IMR-90 (cell line): ENCODE measurements around the gene UBP1. TPM values are rescaled to one million over a fixed set of nuclear protein-coding genes. Genes with fewer than 3 reads are reported as not detected.

Experiments
- ATAC-seq: fragments of 200-7000 bp; cut with Tn5 transposase; 2 replicates; pipeline ENCODE4 v1.9.1; 2020; ENCODE audit warnings: low read depth, mild to moderate bottlenecking, moderate library complexity
- BruUV-seq: library from RNA; stranded (reverse); fragments of 400-500 nt; replicated peaks from 2 replicates; lab custom pipeline; 2021; lab: Mats Ljungman, UMichigan
- CTCF ChIA-PET: fragments of 300-600 bp; formaldehyde crosslinking; extraction: SDS; loops from one replicate; lab custom pipeline; 2021; ENCODE audit warnings: antibody characterized with exemption; lab: Yijun Ruan, JAX
- POLR2A ChIA-PET: fragments of 300-600 bp; sonication (Branson Sonifier 250); formaldehyde crosslinking; loops from one replicate; lab custom pipeline; 2022; ENCODE audit warnings: antibody characterized with exemption; ENCODE audit not compliant: unreplicated experiment; lab: Charles Lee
- DNase-seq: peaks from one replicate; pipeline ENCODE4 v3.0.0; 2013
- H2AFZ ChIP-seq: replicated peaks from 2 replicates; pipeline ENCODE3; 2013; ENCODE audit warnings: low read length, mild to moderate bottlenecking; ENCODE audit not compliant: poor library complexity
- H2AK5ac ChIP-seq: 2 replicates; pipeline ENCODE4 v1.6.1; 2013; ENCODE audit warnings: low read depth, low read length, inconsistent platforms
- H2AK9ac ChIP-seq: replicated peaks from 2 replicates; pipeline ENCODE3; 2013; ENCODE audit warnings: mild to moderate bottlenecking, low read depth, low read length, moderate library complexity; ENCODE audit not compliant: poor library complexity
- H2BK120ac ChIP-seq: 2 replicates; pipeline ENCODE4 v1.6.1; 2013; ENCODE audit warnings: low read depth, low read length, inconsistent platforms
- H2BK15ac ChIP-seq: 3 replicates; pipeline ENCODE4 v1.6.1; 2013; ENCODE audit warnings: low read depth, low read length, inconsistent platforms
- H2BK20ac ChIP-seq: 2 replicates; pipeline ENCODE4 v1.6.1; 2013; ENCODE audit warnings: low read depth, mild to moderate bottlenecking, inconsistent platforms, low read length, moderate library complexity
- H2BK5ac ChIP-seq: 2 replicates; pipeline ENCODE4 v1.6.1; 2013; ENCODE audit warnings: mild to moderate bottlenecking, low read depth, low read length, inconsistent platforms; ENCODE audit not compliant: poor library complexity, severe bottlenecking
- H3K14ac ChIP-seq: replicated peaks from 2 replicates; pipeline ENCODE4 v1.6.1; 2013; ENCODE audit warnings: low read depth, low read length, inconsistent platforms
- H3K18ac ChIP-seq: 2 replicates; pipeline ENCODE4 v1.6.1; 2013; ENCODE audit warnings: low read depth, low read length, control low read depth
- H3K23ac ChIP-seq: 2 replicates; pipeline ENCODE4 v1.6.1; 2013; ENCODE audit warnings: low read depth, low read length, inconsistent platforms
- H3K27ac ChIP-seq: 2 replicates; pipeline ENCODE4 v1.5.1; 2013; ENCODE audit warnings: mild to moderate bottlenecking, control low read depth, low read length; ENCODE audit not compliant: insufficient read depth
- H3K27me3 ChIP-seq: 2 replicates; pipeline ENCODE4 v1.6.1; 2013; ENCODE audit warnings: low read length; ENCODE audit not compliant: control insufficient read depth, insufficient read depth
- H3K36me3 ChIP-seq: 2 replicates; pipeline ENCODE4 v1.6.1; 2013; ENCODE audit warnings: low read length, mixed read lengths; ENCODE audit not compliant: control insufficient read depth, insufficient read depth
- H3K4ac ChIP-seq: 2 replicates; pipeline ENCODE4 v1.6.1; 2013; ENCODE audit warnings: low read depth, low read length, inconsistent platforms
- H3K4me1 ChIP-seq: 2 replicates; pipeline ENCODE4 v1.6.1; 2013; ENCODE audit warnings: low read length, mixed read lengths; ENCODE audit not compliant: control insufficient read depth, insufficient read depth
- H3K4me2 ChIP-seq: 2 replicates; pipeline ENCODE4 v1.6.1; 2013; ENCODE audit warnings: low read depth, mild to moderate bottlenecking, control low read depth, low read length, moderate library complexity
- H3K4me3 ChIP-seq: 2 replicates; pipeline ENCODE4 v1.5.1; 2013; ENCODE audit warnings: low read depth, mild to moderate bottlenecking, control low read depth, low read length, moderate library complexity; ENCODE audit not compliant: insufficient read depth
- H3K56ac ChIP-seq: 2 replicates; pipeline ENCODE4 v1.6.1; 2013; ENCODE audit warnings: low read length, inconsistent platforms; ENCODE audit not compliant: insufficient read depth; ENCODE audit errors: extremely low read depth
- H3K79me1 ChIP-seq, 2 experiments: 2 replicates each; pipeline ENCODE4 v1.6.1; 2013; ENCODE audit warnings: low read length in 2 of 2, inconsistent platforms in 1 of 2, low read depth in 1 of 2
- H3K9ac ChIP-seq: 2 replicates; pipeline ENCODE4 v1.6.1; 2013; ENCODE audit warnings: low read depth, low read length, control low read depth
- H3K9me1 ChIP-seq: 2 replicates; pipeline ENCODE4 v1.6.1; 2013; ENCODE audit warnings: low read length, inconsistent platforms; ENCODE audit not compliant: insufficient read depth
- H3K9me3 ChIP-seq: 2 replicates; pipeline ENCODE4 v1.6.1; 2013; ENCODE audit warnings: low read length; ENCODE audit not compliant: control insufficient read depth, insufficient read depth
- H4K20me1 ChIP-seq: 2 replicates; pipeline ENCODE4 v1.6.1; 2013; ENCODE audit warnings: low read length, inconsistent platforms; ENCODE audit not compliant: insufficient read depth
- H4K5ac ChIP-seq: 2 replicates; pipeline ENCODE4 v1.6.1; 2013; ENCODE audit warnings: mild to moderate bottlenecking, low read depth, low read length, control low read depth
- H4K8ac ChIP-seq, 2 experiments: 2 replicates each; pipeline ENCODE4 v1.6.1; 2013; ENCODE audit warnings: low read depth in 2 of 2, low read length in 2 of 2, control low read depth in 1 of 2, inconsistent platforms in 1 of 2
- H4K91ac ChIP-seq: 2 replicates; pipeline ENCODE4 v1.6.1; 2013; ENCODE audit warnings: low read depth, low read length, inconsistent platforms; ENCODE audit not compliant: insufficient read depth
- BHLHE40 ChIP-seq: fragments of 150-350 bp; IDR thresholded peaks from 2 replicates; pipeline ENCODE4 v1.6.1; 2016; ENCODE audit warnings: mild to moderate bottlenecking, low read depth, low read length
- MAZ ChIP-seq: IDR thresholded peaks from 2 replicates; pipeline ENCODE4 v1.6.1; 2012; ENCODE audit warnings: low read depth, mild to moderate bottlenecking, low read length, improper control_type of control experiment, moderate library complexity, borderline replicate concordance
- NFE2L2 ChIP-seq: fragments of 150-350 bp; IDR thresholded peaks from 2 replicates; pipeline ENCODE4 v1.6.1; 2016; ENCODE audit warnings: low read depth, mild to moderate bottlenecking, low read length
- POLR2A ChIP-seq: IDR thresholded peaks from 2 replicates; pipeline ENCODE4 v1.6.1; 2012; ENCODE audit warnings: mild to moderate bottlenecking, low read depth, low read length
- RAD21 ChIP-seq: IDR thresholded peaks from 2 replicates; pipeline ENCODE4 v1.6.1; 2012; ENCODE audit warnings: low read length, improper control_type of control experiment
- RCOR1 ChIP-seq: IDR thresholded peaks from 2 replicates; pipeline ENCODE4 v1.6.1; 2012; ENCODE audit warnings: mild to moderate bottlenecking, low read length, improper control_type of control experiment; ENCODE audit not compliant: insufficient replicate concordance
- SMC3 ChIP-seq: fragments of 150-350 bp; IDR thresholded peaks from 2 replicates; pipeline ENCODE4 v1.6.1; 2016; ENCODE audit warnings: low read depth, mild to moderate bottlenecking, antibody characterized with exemption, low read length, moderate library complexity
- WGBS, 2 experiments: methylation state at CpG; one replicate each; pipeline versions ENCODE4 v1.1.5 to v1.1.7; 2013; ENCODE audit warnings: missing lambda C conversion rate in 2 of 2; ENCODE audit not compliant: insufficient read length in 1 of 2; ENCODE audit errors: extremely low coverage in 2 of 2; 5-methylcytosine and 5-hydroxymethylcytosine counted together
- dilution Hi-C: fragments of 300-500 bp; cut with HindIII; formaldehyde crosslinking; loops from one replicate; pipeline ENCODE4 v1.14.3; 2018; ENCODE audit warnings: low sequenced_read_pairs; ENCODE audit not compliant: unreplicated experiment
- in situ Hi-C: fragments of 300-500 bp; cut with MboI; formaldehyde crosslinking; loops from 3 replicates; pipeline ENCODE4 v1.14.3; 2019; ENCODE audit warnings: low sequenced_read_pairs, inconsistent platforms, mixed read lengths
- intact Hi-C: fragments of 100-400 bp; cut with micrococcal nuclease; formaldehyde crosslinking; loops from 2 replicates; pipeline ENCODE4 v1.10.0; 2022
- polyA plus RNA-seq, 3 experiments: library from polyadenylated mRNA; depleted of rRNA; stranded (reverse); fragments of >200 nt; gene quantifications; 2 replicates each; pipeline ENCODE4 v1.2.3, GENCODE V29; 2012; ENCODE audit warnings: low replicate concordance in 1 of 3
- total RNA-seq: library from RNA; depleted of rRNA; stranded (reverse); fragments of >200 nt; gene quantifications from 2 replicates; pipeline ENCODE4 v1.2.3, GENCODE V29; 2012
- TF ChIP-seq, protein P1 (sequence below): fragments of 150-350 bp; IDR thresholded peaks from 2 replicates; pipeline ENCODE4 v1.6.1; 2017; ENCODE audit warnings: mild to moderate bottlenecking, antibody characterized with exemption, low read length, low read depth

The UBP1 gene
- total and polyA plus RNA-seq, 2 of the 4 experiments (the other 2 are of a cell fraction) = 56.3 to 73.8 TPM

DNA sequence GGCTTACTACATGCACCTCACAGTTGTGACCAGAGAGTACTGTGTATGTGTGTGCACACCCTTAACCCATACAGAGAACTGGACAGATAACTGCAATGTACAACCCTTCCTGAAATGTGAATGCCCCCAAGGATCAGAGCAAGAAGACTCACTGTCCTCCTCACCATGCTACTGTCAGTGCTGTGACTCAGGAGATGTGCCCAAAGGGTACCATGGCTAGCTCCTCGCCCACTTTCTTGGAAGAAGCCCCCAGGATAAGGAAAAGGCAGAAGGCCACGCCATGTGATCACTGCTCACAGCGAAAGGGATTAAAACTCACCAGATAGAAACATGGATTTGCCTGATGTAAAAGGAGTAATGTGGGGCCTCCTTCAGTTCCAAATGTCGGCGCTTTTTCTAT is 41.8 kb downstream of the UBP1 start:
- Histone ChIP-seq H3K18ac (no peak overlapping the region), H2BK5ac (no peak overlapping the region), H2AK9ac (no peak overlapping the region), H3K9me3 (no peaks in the 10 kb centered on the region), H3K4me1 (peaks cover 7% of the 10 kb centered on the region), H3K4me3 (no peak overlapping the region), H4K5ac (no peak overlapping the region), H4K91ac (no peak overlapping the region), H2BK120ac (no peak overlapping the region), H2AFZ (no peak overlapping the region), H4K8ac (no peak overlapping the region), H2AK5ac (no peak overlapping the region), H3K79me1 (peaks cover 31 to 53% of the 10 kb centered on the region in 2 experiments), H2BK15ac (no peak overlapping the region), H3K9ac (no peak overlapping the region), H3K4ac (no peak overlapping the region), H3K36me3 (peaks cover 49% of the 10 kb centered on the region), H3K14ac (no peak overlapping the region), H2BK20ac (no peak overlapping the region), H3K27ac (no peak overlapping the region), H4K20me1 (peaks cover 7% of the 10 kb centered on the region), H3K27me3 (no peaks in the 10 kb centered on the region), H3K56ac (no peak overlapping the region), H3K9me1 (peaks cover 13% of the 10 kb centered on the region), H3K23ac (no peak overlapping the region), H3K4me2 (no peak overlapping the region)
- ChIA-PET POLR2A (no interaction called here), CTCF (no interaction called here)
- no TSS peak for BruUV-seq
- intact Hi-C loops = no loop called here
- ATAC-seq = no peak
- in situ Hi-C loops = loop anchor here (10.0 kb wide), 1 partner anchor 316 kb away; the partner anchor contains the start of gene CLASP2
- dilution Hi-C loops = loop anchor here (25.0 kb wide), 1 partner anchor 261 kb away; no protein-coding TSS in a partner anchor
- WGBS, 2 experiments = no CpG with 5 or more reads among the region's 5 CpGs
- TF ChIP-seq, protein P1, sequence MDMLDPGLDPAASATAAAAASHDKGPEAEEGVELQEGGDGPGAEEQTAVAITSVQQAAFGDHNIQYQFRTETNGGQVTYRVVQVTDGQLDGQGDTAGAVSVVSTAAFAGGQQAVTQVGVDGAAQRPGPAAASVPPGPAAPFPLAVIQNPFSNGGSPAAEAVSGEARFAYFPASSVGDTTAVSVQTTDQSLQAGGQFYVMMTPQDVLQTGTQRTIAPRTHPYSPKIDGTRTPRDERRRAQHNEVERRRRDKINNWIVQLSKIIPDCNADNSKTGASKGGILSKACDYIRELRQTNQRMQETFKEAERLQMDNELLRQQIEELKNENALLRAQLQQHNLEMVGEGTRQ = no peak
- TF ChIP-seq NFE2L2 = no peak
- TF ChIP-seq MAZ = no peak
- no peak for TF ChIP-seq SMC3
- TF ChIP-seq RAD21 = no peak
- no peak for TF ChIP-seq POLR2A
- TF ChIP-seq BHLHE40 = no peak
- no peak for TF ChIP-seq RCOR1
- DNase-seq = no peak
